ENCODE results near the gene SLC9A9. TPM values are rescaled to one million over a fixed set of nuclear protein-coding genes. Genes with fewer than 3 reads are reported as not detected.

Gene SLC9A9
- polyA plus RNA-seq, 2 donors, result 8.3 to 11.9 TPM

DNA sequence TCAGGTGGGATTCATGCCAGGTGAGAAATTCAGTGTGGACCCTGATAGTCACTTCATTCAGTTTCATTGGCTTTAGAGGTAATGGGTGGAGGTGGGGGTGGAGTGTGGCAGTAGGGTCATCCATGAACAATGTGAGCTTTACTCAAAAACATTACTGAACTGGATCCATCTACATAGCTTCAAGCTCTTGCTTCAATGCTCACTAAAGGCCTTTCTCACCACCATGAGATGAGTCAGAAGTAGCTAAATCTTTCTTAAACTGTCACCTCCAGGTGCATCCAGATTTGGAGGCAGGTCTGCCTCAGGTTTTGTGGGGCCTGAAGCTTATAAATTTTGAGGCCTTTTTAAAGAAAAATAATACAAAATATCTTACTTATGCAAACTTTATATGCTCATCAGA is 365.1 kb downstream of the SLC9A9 start:
- no peak overlapping the region for H3K4me3 ChIP-seq (ENCODE audit: low read depth in 1 of 2, low read length in 2 of 2)
- peaks cover 1 to 2% of the 10 kb centered on the region in 2 donors for H3K4me1 ChIP-seq (ENCODE audit: control insufficient read depth in 2 of 2, insufficient read depth in 2 of 2, low read length in 1 of 2)
- H3K9me3 ChIP-seq (ENCODE audit: control insufficient read depth in 2 of 2, insufficient read depth in 1 of 2, low read depth in 1 of 2, low read length in 1 of 2), result no peaks in the 10 kb centered on the region
- no peaks in the 10 kb centered on the region for H3K27me3 ChIP-seq (ENCODE audit: control insufficient read depth in 1 of 2, insufficient read depth in 2 of 2, low read length in 2 of 2)
- H3K27ac ChIP-seq (ENCODE audit: low read depth in 2 of 2, low read length in 1 of 2), result no peak overlapping the region
- H3K36me3 ChIP-seq (ENCODE audit: control insufficient read depth in 2 of 2, insufficient read depth in 2 of 2, low read length in 1 of 2), result no peaks in the 10 kb centered on the region

DNA sequence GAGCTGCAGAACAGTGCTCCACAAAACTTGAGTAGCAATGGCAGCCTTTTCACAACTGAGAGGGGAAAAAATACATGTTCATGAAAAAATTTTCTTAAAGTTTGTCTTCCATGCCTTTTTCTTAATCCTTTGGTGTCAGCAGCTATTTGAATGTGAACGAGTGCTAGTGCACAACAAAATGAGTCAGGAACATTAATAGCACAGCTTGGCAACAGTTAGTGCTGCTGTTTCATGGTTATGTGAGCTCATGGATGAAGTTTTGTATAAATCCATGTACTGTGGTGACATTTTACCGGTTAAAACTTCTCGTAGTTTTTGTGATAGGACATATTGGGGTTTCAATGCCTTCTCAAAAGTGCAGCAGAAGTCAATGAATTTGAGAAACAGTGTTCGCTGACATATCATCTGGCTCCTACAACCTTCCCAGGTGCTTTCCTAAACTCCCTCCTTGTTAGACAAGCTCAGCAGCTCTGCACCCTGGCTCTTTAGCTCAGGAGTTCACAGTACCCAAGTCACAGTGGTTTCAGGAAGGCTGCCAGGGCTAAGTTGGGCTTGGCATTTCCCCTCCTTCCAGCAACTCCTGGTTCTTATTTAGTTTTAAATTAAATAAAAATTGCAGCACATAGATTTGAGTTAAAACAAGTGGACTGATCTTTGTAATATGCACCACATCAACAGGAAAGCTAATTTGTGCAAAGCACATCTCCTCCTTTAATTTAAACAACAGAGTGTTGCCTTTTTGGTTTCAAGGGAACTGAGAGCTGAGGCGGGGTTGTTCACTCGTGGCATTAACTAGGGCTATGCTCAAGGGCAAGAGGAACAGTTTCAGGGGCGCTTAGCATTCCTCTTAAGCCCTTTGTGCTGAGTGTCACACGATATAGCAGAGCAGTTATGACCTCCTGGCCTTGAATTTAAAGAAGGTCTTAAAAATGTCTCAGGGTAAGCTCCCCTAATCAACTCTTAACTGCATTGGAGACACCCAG is 365.9 kb downstream of the SLC9A9 start:
- H3K4me1 ChIP-seq (ENCODE audit: control insufficient read depth in 2 of 2, insufficient read depth in 2 of 2, low read length in 1 of 2), result peaks cover 2% of the 10 kb centered on the region in 2 donors
- H3K27ac ChIP-seq (ENCODE audit: low read depth in 2 of 2, low read length in 1 of 2), result peak overlapping the region in 1 of 2 donors; percentile 63
- peaks cover 0 to 2% of the 10 kb centered on the region in 2 donors for H3K36me3 ChIP-seq (ENCODE audit: control insufficient read depth in 2 of 2, insufficient read depth in 2 of 2, low read length in 1 of 2)
- WGBS, 2 donors, result 52 to 54% methylated on average over 8 of the region's 8 CpGs
- H3K27me3 ChIP-seq (ENCODE audit: control insufficient read depth in 1 of 2, insufficient read depth in 2 of 2, low read length in 2 of 2), result no peaks in the 10 kb centered on the region
- no peak overlapping the region for H3K4me3 ChIP-seq (ENCODE audit: low read depth in 1 of 2, low read length in 2 of 2)
- no peaks in the 10 kb centered on the region for H3K9me3 ChIP-seq (ENCODE audit: control insufficient read depth in 2 of 2, insufficient read depth in 1 of 2, low read depth in 1 of 2, low read length in 1 of 2)

DNA sequence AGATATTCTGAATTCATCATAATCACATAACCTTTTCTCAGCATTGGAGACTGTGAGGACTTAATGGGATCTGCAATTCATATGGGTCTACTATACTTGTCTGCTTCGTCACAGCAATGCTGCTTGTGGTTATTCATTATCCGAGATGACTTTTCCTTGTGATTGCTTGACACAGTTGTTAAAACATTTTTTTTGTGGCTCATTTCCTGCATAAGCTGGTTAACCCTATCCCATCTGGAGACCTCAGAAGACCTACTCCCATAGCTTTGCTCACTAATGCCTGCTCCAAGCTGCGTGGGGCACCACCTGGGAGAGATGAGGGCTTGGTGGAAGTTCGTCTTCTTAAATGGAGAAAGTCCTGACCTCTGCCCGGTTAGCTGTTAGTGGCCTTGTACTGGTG is 367.9 kb downstream of the SLC9A9 start:
- Histone ChIP-seq H3K36me3 (ENCODE audit: control insufficient read depth in 2 of 2, insufficient read depth in 2 of 2, low read length in 1 of 2) (peaks cover 0 to 2% of the 10 kb centered on the region in 2 donors), H3K4me3 (ENCODE audit: low read depth in 1 of 2, low read length in 2 of 2) (no peak overlapping the region), H3K4me1 (ENCODE audit: control insufficient read depth in 2 of 2, insufficient read depth in 2 of 2, low read length in 1 of 2) (peaks cover 2% of the 10 kb centered on the region in 2 donors), H3K27me3 (ENCODE audit: control insufficient read depth in 1 of 2, insufficient read depth in 2 of 2, low read length in 2 of 2) (no peaks in the 10 kb centered on the region), H3K9me3 (ENCODE audit: control insufficient read depth in 2 of 2, insufficient read depth in 1 of 2, low read depth in 1 of 2, low read length in 1 of 2) (no peaks in the 10 kb centered on the region), H3K27ac (ENCODE audit: low read depth in 2 of 2, low read length in 1 of 2) (no peak overlapping the region)
- 35 to 73% methylated on average over 5 of the region's 5 CpGs for WGBS, 2 donors

DNA sequence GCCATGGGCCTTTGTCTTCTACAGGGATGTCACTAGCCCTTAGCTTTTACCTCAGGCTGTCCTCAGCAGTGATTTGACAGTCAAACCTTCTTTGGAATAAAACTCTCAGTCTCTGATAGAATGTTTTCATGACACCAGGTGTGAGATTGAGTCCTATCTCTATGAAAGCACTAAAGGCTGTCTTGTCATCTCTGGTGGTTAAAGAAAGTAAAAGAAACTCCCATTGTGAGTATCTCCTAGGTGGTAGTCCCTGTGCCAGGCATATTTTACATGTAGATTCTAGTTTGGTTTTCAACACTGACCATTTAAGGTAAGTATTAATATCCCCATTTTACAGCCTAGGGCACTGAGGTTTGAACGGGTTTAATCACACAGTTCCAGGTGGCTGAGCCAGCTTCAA is 368.5 kb downstream of the SLC9A9 start:
- H3K4me3 ChIP-seq (ENCODE audit: low read depth in 1 of 2, low read length in 2 of 2), result no peak overlapping the region
- H3K27me3 ChIP-seq (ENCODE audit: control insufficient read depth in 1 of 2, insufficient read depth in 2 of 2, low read length in 2 of 2), result no peaks in the 10 kb centered on the region
- no peak overlapping the region for H3K27ac ChIP-seq (ENCODE audit: low read depth in 2 of 2, low read length in 1 of 2)
- peaks cover 2% of the 10 kb centered on the region in 2 donors for H3K4me1 ChIP-seq (ENCODE audit: control insufficient read depth in 2 of 2, insufficient read depth in 2 of 2, low read length in 1 of 2)
- 54 to 71% methylated on average over 1 of the region's 1 CpG for WGBS, 2 donors
- peaks cover 0 to 2% of the 10 kb centered on the region in 2 donors for H3K36me3 ChIP-seq (ENCODE audit: control insufficient read depth in 2 of 2, insufficient read depth in 2 of 2, low read length in 1 of 2)
- no peaks in the 10 kb centered on the region for H3K9me3 ChIP-seq (ENCODE audit: control insufficient read depth in 2 of 2, insufficient read depth in 1 of 2, low read depth in 1 of 2, low read length in 1 of 2)

DNA sequence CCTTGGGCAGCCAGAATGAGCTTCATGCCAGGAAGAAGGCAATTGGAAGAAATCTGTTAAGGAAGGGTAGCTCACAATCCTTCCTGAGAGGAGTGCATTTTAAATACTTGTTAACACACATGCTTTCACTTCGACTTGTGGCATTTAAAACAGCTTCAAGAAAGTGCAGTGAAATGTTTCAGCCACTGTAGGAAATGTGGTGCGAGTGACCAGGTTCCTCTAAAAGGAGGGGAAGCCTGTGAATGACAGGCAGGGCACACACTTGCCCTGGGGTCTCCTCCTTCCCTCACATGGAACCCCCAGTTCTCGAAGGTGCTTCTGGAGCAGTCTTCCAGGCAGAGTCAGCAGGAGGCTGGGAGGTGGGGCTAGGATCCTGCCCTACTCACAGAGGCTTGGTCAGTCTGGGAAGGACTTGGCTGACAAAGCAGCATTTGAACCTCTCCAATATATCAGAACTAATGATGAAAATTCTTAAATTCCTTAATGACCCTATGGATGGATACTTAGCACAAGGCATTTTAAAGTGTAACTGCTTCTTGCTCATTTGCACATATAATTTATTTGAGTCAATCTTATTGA is 370.1 kb downstream of the SLC9A9 start:
- Histone ChIP-seq H3K36me3 (ENCODE audit: control insufficient read depth in 2 of 2, insufficient read depth in 2 of 2, low read length in 1 of 2) (peaks cover 0 to 2% of the 10 kb centered on the region in 2 donors), H3K4me1 (ENCODE audit: control insufficient read depth in 2 of 2, insufficient read depth in 2 of 2, low read length in 1 of 2) (peaks cover 2% of the 10 kb centered on the region in 2 donors), H3K4me3 (ENCODE audit: low read depth in 1 of 2, low read length in 2 of 2) (no peak overlapping the region), H3K27ac (ENCODE audit: low read depth in 2 of 2, low read length in 1 of 2) (no peak overlapping the region), H3K27me3 (ENCODE audit: control insufficient read depth in 1 of 2, insufficient read depth in 2 of 2, low read length in 2 of 2) (no peaks in the 10 kb centered on the region), H3K9me3 (ENCODE audit: control insufficient read depth in 2 of 2, insufficient read depth in 1 of 2, low read depth in 1 of 2, low read length in 1 of 2) (no peaks in the 10 kb centered on the region)
- 42 to 49% methylated on average over 3 of the region's 3 CpGs for WGBS, 2 donors

DNA sequence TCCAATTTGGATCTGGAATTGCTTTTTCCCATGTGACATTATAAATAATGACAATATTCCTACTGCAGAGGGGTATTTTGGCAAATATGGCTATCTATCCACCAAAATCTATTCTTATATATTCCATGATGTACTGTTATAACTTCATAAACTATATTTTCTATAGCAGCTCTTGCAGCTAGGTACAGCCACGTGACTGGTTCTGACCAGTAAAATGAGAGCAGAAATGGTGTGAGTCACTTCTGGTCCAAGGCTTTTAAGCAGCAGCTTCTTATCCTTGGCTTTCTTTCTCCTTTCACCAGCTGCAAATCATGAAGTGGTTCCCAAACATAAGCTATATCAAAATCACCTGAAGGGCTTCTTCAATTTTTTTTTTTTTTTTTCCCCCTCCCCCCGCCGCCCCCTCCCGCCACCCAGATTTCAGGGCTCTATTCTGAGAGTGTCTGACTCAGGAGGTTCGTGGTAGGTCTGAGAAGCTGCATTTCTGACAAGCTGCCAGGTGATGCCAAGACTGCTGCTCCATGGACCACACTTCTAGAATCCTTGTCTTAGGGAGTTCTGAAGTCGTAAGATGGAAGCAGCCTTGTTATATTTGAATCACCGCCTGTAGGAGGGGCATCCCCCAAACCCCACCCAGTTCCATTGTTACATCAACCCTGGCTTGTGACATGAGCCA is 371.2 kb downstream of the SLC9A9 start:
- H3K27me3 ChIP-seq (ENCODE audit: control insufficient read depth in 1 of 2, insufficient read depth in 2 of 2, low read length in 2 of 2), result no peaks in the 10 kb centered on the region
- 87 to 88% methylated on average over 7 of the region's 7 CpGs for WGBS, 2 donors
- H3K27ac ChIP-seq (ENCODE audit: low read depth in 2 of 2, low read length in 1 of 2), result no peak overlapping the region
- peaks cover 0 to 2% of the 10 kb centered on the region in 2 donors for H3K36me3 ChIP-seq (ENCODE audit: control insufficient read depth in 2 of 2, insufficient read depth in 2 of 2, low read length in 1 of 2)
- no peak overlapping the region for H3K4me3 ChIP-seq (ENCODE audit: low read depth in 1 of 2, low read length in 2 of 2)
- H3K4me1 ChIP-seq (ENCODE audit: control insufficient read depth in 2 of 2, insufficient read depth in 2 of 2, low read length in 1 of 2), result peaks cover 0 to 2% of the 10 kb centered on the region in 2 donors
- no peaks in the 10 kb centered on the region for H3K9me3 ChIP-seq (ENCODE audit: control insufficient read depth in 2 of 2, insufficient read depth in 1 of 2, low read depth in 1 of 2, low read length in 1 of 2)

DNA sequence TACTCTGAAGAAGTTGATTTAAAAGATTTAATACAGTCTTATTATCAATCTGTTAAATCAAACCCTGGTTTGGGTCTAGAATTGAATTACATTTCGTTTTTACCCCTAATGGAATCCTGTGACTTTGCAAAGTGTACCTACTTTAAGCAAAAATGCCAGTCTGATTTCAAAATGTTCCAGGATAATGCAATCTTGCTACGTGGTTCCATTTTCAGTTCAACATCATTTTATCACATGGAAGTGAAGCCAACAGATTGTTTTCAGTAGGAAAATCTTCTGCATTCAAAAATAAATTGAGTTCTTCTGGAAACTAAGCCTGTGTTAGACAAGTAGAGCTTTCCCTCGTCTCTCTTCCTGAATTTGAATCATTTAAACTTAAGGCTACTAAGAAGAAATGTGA is 372.3 kb downstream of the SLC9A9 start:
- peaks cover 0 to 2% of the 10 kb centered on the region in 2 donors for H3K4me1 ChIP-seq (ENCODE audit: control insufficient read depth in 2 of 2, insufficient read depth in 2 of 2, low read length in 1 of 2)
- H3K36me3 ChIP-seq (ENCODE audit: control insufficient read depth in 2 of 2, insufficient read depth in 2 of 2, low read length in 1 of 2), result peaks cover 0 to 2% of the 10 kb centered on the region in 2 donors
- no peaks in the 10 kb centered on the region for H3K9me3 ChIP-seq (ENCODE audit: control insufficient read depth in 2 of 2, insufficient read depth in 1 of 2, low read depth in 1 of 2, low read length in 1 of 2)
- H3K27ac ChIP-seq (ENCODE audit: low read depth in 2 of 2, low read length in 1 of 2), result no peak overlapping the region
- H3K4me3 ChIP-seq (ENCODE audit: low read depth in 1 of 2, low read length in 2 of 2), result no peak overlapping the region
- WGBS, 2 donors, result 78% methylated on average over 3 of the region's 3 CpGs
- H3K27me3 ChIP-seq (ENCODE audit: control insufficient read depth in 1 of 2, insufficient read depth in 2 of 2, low read length in 2 of 2), result no peaks in the 10 kb centered on the region

DNA sequence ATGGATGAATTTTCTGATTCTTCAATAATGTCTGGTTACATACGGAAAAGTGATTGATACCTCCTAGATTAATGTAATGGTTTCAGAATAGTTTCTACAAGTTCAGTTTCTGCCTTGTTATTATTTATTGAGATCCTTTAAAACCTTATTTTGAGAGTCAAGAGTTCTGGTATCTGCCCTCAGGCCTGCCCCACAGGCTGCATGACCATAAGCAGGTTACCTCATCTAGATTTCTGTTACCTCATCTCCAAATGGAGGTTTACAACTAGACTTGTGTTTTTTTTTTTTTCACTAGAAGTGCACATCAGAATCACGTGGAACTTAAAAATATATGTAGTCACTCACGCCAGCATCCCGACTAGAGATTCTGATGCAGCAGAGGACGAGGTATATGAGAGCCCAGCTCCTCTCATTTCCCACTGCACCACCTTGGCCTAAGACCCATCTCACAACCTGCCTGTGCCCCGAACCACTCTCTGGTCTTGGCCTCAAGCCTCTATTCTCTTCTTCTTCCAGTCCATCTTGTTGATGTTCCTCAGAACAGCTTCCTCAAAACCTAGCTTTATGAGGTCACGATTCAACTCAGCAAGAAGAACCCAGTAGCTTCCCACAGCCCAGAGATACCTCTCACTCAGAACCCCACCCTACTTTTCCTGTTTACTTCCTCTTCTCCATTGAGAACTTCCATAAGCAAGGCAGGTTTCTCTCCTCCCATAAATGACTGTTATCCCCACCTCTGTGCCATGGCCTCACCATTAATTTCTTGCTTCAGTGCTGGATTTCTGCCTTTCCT is 375.3 kb downstream of the SLC9A9 start:
- no peaks in the 10 kb centered on the region for H3K4me1 ChIP-seq (ENCODE audit: control insufficient read depth in 2 of 2, insufficient read depth in 2 of 2, low read length in 1 of 2)
- WGBS, 2 donors, result 94 to 96% methylated on average over 7 of the region's 7 CpGs
- no peak overlapping the region for H3K4me3 ChIP-seq (ENCODE audit: low read depth in 1 of 2, low read length in 2 of 2)
- no peak overlapping the region for H3K27ac ChIP-seq (ENCODE audit: low read depth in 2 of 2, low read length in 1 of 2)
- no peaks in the 10 kb centered on the region for H3K9me3 ChIP-seq (ENCODE audit: control insufficient read depth in 2 of 2, insufficient read depth in 1 of 2, low read depth in 1 of 2, low read length in 1 of 2)
- no peaks in the 10 kb centered on the region for H3K27me3 ChIP-seq (ENCODE audit: control insufficient read depth in 1 of 2, insufficient read depth in 2 of 2, low read length in 2 of 2)
- H3K36me3 ChIP-seq (ENCODE audit: control insufficient read depth in 2 of 2, insufficient read depth in 2 of 2, low read length in 1 of 2), result peaks cover 0 to 2% of the 10 kb centered on the region in 2 donors

DNA sequence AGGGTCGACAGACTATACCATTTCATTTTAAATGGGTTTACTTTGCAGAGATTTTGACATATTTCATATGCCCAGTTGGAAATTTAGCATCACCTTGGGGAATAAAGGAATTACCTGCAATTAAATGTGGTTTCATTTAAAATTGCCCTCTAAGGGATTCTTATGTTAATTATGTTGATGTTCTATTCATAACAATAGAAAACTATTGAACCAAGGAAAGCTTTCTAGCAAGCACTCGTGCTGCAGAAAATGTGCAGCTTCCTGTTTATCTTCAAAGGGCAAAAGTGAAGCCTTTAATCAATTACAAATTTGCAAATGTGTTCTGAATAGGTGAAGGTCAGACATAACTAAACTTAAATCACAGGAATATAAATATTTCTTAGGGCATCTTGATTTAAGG is 376.6 kb downstream of the SLC9A9 start:
- no peaks in the 10 kb centered on the region for H3K9me3 ChIP-seq (ENCODE audit: control insufficient read depth in 2 of 2, insufficient read depth in 1 of 2, low read depth in 1 of 2, low read length in 1 of 2)
- no peaks in the 10 kb centered on the region for H3K4me1 ChIP-seq (ENCODE audit: control insufficient read depth in 2 of 2, insufficient read depth in 2 of 2, low read length in 1 of 2)
- WGBS, 2 donors, result 45 to 56% methylated on average over 2 of the region's 2 CpGs
- no peak overlapping the region for H3K27ac ChIP-seq (ENCODE audit: low read depth in 2 of 2, low read length in 1 of 2)
- H3K36me3 ChIP-seq (ENCODE audit: control insufficient read depth in 2 of 2, insufficient read depth in 2 of 2, low read length in 1 of 2), result peaks cover 0 to 2% of the 10 kb centered on the region in 2 donors
- H3K4me3 ChIP-seq (ENCODE audit: low read depth in 1 of 2, low read length in 2 of 2), result no peak overlapping the region
- no peaks in the 10 kb centered on the region for H3K27me3 ChIP-seq (ENCODE audit: control insufficient read depth in 1 of 2, insufficient read depth in 2 of 2, low read length in 2 of 2)
